ENCODE results near the gene NR4A1.

Gene NR4A1

DNA sequence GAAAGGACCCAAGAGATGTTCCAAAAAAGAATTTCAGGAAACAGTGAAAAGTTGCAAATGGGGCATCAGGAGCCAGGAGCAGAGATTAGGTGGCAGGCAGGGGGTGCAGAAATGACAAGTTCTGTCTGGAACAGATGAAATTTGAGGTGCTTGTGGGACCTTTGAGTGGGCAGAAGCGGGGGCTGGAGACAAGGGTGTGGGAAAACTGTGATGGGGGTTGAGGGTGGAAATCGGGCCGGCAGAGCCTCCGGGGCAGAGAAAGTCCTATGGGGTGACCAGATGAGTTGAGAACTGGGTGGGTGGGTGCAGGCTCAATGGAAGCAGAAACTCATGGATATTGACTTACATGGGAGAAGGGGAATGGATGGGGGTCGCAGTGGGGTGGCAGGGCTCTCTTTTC is 1.6 kb upstream of the NR4A1 start:
- Histone ChIP-seq H3K27ac (peak overlapping the region; percentile 95; the same call in 1 of the 2 replicates), H3K4me2 (peak overlapping the region; percentile 100)

DNA sequence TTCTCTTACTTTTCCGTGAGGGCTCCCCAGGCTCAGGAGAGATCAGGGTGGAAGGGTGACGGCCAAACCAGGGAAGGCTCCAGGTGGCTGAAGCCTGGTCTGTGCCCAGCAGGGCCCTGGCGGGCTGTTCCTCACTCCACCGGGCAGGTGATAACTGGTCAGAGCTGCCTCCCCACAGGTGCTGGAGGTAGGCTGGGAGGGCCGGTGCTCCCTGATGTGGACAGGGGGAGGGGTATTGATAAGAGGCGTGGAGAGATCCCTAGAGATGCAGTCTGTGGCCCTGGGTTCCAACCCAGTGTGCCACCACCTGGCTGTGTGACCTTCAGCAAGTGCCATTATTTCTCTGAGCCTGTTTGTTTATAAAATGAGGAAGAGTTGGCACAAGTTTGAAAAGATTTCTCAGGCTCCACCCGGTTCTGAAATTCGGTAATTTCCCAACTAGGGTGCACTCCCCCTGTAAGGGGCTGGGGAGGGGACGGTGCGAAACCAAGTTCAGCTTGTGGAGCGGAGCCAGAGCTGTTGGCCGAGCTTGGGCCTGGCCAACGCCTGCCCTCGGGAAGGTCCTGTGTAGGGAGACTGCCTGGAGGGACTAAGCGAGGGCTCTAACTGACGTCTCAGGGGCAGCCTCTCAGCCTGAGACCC is 1.0 kb upstream of the NR4A1 start:
- H3K27ac ChIP-seq = peak overlapping the region; percentile 95
- peaks cover 19% of the 10 kb centered on the region for H3K36me3 ChIP-seq
- H3K9me3 ChIP-seq = no peaks in the 10 kb centered on the region
- H4K20me1 ChIP-seq = peaks cover 39% of the 10 kb centered on the region
- H3K4me3 ChIP-seq = peak overlapping the region; percentile 75
- peak overlapping the region; percentile 91 for H3K9ac ChIP-seq
- no peaks in the 10 kb centered on the region for H3K27me3 ChIP-seq
- peaks cover 54% of the 10 kb centered on the region for H3K4me1 ChIP-seq
- no peak for TF ChIP-seq Cebpa-rat (IDR thresholded peaks at IDR 0.05)
- peak overlapping the region; percentile 100 for H3K4me2 ChIP-seq

More for the DNA sequence above, 1.6 kb upstream of the NR4A1 start:
- no peak overlapping the region for H3K4me3 ChIP-seq
- no peak for TF ChIP-seq Cebpa-rat (IDR thresholded peaks at IDR 0.05)
- no peaks in the 10 kb centered on the region for H3K27me3 ChIP-seq
- H3K9ac ChIP-seq = peak overlapping the region; percentile 91; the same call in 1 of the 2 replicates
- peaks cover 55% of the 10 kb centered on the region for H3K4me1 ChIP-seq
- peaks cover 33% of the 10 kb centered on the region for H4K20me1 ChIP-seq
- no peaks in the 10 kb centered on the region for H3K9me3 ChIP-seq
- H3K36me3 ChIP-seq = peaks cover 14% of the 10 kb centered on the region

DNA sequence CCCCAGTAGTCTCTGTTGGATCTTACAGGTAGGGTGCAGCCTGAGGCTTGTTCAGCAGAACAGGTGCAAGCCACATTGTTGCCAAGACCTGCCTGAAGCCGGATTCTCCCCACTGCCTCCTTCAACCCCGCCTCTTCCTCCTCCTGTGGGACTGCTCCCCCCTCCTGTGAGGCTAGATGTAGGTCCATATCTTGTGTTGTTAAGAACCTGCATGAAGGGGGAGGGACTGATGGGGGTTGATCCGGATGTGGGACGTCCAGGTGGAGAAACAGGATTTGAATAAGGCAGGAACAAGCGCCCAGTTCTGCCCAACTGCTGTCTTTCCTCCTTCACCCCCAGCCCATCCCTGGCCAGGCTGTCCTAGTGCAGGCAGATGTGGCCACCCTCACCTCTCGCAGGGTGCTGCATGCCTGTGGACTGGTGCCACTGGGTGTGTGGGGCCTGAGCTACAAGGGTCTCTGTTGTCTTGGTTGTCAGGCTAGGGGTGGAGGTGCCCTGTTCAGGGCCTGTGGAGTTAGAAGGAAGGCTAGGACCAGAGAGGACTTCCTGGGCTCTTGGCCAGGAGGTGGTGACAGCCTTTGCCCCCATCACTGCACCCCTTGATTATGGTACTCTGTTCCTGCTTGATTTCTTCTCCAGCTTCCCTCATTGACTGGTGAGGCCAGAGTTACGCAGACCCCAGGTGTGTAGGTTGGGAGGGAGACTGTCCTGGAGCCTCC is 1.4 kb downstream of the NR4A1 start:
- Histone ChIP-seq H3K9ac (no peak overlapping the region; the same call in 1 of the 2 replicates), H3K27ac (no peak overlapping the region), H3K4me1 (peaks cover 41% of the 10 kb centered on the region), H3K9me3 (no peaks in the 10 kb centered on the region), H3K4me2 (peak overlapping the region; percentile 100), H3K4me3 (peak overlapping the region; percentile 75; the same call in 1 of the 2 replicates), H4K20me1 (peaks cover 48% of the 10 kb centered on the region), H3K27me3 (no peaks in the 10 kb centered on the region), H3K36me3 (peaks cover 40% of the 10 kb centered on the region)
- TF ChIP-seq Cebpa-rat (IDR thresholded peaks at IDR 0.05) = no peak

DNA sequence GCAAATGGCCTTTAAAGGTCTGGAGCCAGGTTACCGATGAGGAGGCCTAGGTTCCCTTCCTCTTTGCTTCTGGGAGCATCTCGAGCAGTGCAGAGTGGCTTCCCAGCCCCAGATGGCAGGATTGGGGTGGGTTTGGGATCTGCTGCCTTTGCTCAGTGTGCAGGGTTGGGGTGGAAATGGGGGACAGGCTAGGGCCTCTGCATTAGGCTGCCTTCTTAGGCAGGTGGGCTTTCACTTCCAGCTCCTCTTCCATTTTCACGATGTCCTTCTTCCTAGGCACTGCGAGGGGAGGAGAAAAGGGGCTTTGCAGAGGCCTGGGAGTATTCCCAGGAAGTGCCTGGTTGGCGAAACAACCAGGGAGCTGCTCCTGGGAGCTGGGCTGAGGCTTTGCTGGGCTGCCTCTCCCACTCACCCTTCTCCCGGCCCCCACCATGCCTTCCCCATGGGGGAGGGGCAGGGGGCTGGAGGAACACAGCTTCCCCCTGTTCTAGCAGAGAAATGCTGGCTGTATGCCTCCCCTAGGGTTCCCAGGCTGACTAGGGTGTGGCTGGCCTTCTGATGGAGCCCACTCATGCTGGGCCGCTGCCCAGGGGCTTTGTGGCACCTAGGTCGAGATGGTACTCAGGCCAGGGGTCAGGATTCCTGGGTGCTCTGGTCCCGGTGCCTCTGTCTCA is 2.4 kb downstream of the NR4A1 start:
- no peak overlapping the region for H3K4me2 ChIP-seq
- no peak overlapping the region for H3K9ac ChIP-seq
- no peak overlapping the region for H3K4me3 ChIP-seq
- H3K36me3 ChIP-seq = peaks cover 51% of the 10 kb centered on the region
- no peaks in the 10 kb centered on the region for H3K9me3 ChIP-seq
- H3K27ac ChIP-seq = no peak overlapping the region
- H4K20me1 ChIP-seq = peaks cover 48% of the 10 kb centered on the region
- TF ChIP-seq Cebpa-rat (IDR thresholded peaks at IDR 0.05) = no peak
- no peaks in the 10 kb centered on the region for H3K27me3 ChIP-seq
- peaks cover 41% of the 10 kb centered on the region for H3K4me1 ChIP-seq

DNA sequence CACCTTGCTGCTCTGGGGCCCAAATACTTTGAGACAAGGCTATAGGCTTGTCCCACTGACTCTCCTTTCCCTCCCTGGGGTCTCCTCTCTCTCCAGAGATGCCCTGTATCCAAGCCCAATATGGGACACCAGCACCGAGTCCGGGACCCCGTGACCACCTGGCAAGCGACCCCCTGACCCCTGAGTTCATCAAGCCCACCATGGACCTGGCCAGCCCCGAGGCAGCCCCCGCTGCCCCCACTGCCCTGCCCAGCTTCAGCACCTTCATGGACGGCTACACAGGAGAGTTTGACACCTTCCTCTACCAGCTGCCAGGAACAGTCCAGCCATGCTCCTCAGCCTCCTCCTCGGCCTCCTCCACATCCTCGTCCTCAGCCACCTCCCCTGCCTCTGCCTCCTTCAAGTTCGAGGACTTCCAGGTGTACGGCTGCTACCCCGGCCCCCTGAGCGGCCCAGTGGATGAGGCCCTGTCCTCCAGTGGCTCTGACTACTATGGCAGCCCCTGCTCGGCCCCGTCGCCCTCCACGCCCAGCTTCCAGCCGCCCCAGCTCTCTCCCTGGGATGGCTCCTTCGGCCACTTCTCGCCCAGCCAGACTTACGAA is 3.1 kb downstream of the NR4A1 start:
- peaks cover 48% of the 10 kb centered on the region for H4K20me1 ChIP-seq
- no peak for TF ChIP-seq Cebpa-rat (IDR thresholded peaks at IDR 0.05)
- peaks cover 57% of the 10 kb centered on the region for H3K36me3 ChIP-seq
- no peaks in the 10 kb centered on the region for H3K27me3 ChIP-seq
- no peaks in the 10 kb centered on the region for H3K9me3 ChIP-seq
- no peak overlapping the region for H3K4me3 ChIP-seq
- H3K4me2 ChIP-seq = no peak overlapping the region
- no peak overlapping the region for H3K27ac ChIP-seq
- H3K9ac ChIP-seq = no peak overlapping the region
- H3K4me1 ChIP-seq = peaks cover 34% of the 10 kb centered on the region

DNA sequence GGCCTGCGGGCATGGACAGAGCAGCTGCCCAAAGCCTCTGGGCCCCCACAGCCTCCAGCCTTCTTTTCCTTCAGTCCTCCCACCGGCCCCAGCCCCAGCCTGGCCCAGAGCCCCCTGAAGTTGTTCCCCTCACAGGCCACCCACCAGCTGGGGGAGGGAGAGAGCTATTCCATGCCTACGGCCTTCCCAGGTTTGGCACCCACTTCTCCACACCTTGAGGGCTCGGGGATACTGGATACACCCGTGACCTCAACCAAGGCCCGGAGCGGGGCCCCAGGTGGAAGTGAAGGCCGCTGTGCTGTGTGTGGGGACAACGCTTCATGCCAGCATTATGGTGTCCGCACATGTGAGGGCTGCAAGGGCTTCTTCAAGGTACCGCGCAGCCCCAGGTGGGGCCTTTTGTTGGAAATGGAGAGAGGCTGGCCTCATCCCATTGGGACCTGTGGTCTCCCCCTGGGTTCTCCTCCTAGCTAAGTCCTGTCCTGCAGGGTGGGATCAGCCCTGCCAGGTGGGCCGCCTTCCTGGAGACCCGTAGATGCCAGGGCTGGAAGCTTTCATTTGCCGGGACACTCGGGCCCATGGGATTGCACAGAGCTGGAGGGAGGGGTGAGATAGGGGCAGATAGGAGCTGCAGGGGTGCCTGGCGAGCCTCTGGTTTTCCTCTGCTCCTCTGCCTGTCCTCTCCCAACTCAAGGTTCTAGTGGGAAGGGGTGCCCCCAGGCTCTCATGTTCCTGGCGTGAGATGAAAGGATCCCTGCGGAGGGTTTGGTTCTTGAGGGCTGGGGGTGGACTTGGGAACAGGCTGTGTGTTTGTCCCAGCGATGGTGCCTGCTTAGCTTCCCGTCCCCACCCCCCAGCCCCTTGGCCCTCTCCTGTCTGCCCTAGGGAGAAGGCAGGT is 3.8 kb downstream of the NR4A1 start:
- Histone ChIP-seq H3K9me3 (no peaks in the 10 kb centered on the region), H3K4me1 (peaks cover 27% of the 10 kb centered on the region), H3K36me3 (peaks cover 65% of the 10 kb centered on the region), H3K4me2 (no peak overlapping the region), H4K20me1 (peaks cover 48% of the 10 kb centered on the region), H3K4me3 (no peak overlapping the region), H3K27me3 (no peaks in the 10 kb centered on the region), H3K27ac (no peak overlapping the region), H3K9ac (no peak overlapping the region)
- no peak for TF ChIP-seq Cebpa-rat (IDR thresholded peaks at IDR 0.05)

DNA sequence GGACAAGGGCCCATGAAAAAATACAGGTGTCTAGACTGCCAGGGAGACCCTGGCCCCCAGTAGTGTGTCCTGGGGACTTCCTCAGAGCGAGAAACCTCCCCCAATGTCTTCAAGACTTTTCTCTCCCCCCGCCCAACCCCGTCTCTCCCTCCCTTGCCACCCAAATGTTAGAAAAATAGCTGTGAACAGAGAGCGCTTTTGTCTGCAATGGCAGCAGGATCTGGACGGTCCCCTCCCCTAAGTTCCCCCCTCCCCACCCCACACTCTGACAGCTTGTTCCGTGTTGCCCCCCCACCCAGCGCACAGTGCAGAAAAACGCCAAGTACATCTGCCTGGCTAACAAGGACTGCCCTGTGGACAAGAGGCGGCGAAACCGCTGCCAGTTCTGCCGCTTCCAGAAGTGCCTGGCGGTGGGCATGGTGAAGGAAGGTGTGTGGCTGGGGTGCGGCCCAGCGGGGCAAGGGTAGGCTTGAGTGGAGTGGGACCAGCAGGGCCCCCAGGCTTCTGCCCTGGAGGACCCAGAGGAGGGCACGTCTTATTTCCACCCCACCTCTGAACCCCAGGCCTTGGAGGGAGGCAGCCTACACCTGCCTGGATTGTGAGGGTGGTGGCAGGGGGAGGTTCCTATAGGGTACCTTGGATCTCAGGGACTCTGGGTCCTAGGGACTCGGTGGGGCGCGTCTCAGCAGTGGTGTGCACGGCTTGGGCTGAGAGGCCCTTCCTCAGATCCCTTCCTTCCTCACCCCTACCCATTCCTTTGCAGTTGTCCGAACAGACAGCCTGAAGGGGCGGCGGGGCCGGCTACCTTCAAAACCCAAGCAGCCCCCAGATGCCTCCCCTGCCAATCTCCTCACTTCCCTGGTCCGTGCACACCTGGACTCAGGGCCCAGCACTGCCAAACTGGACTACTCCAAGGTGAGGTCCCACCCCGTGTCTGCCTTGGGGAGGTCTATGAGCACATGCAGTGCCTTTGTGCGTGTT is 4.8 kb downstream of the NR4A1 start:
- Histone ChIP-seq H3K9me3 (no peaks in the 10 kb centered on the region), H3K9ac (no peak overlapping the region), H4K20me1 (peaks cover 48% of the 10 kb centered on the region), H3K36me3 (peaks cover 69% of the 10 kb centered on the region), H3K4me2 (no peak overlapping the region), H3K4me3 (no peak overlapping the region), H3K4me1 (peaks cover 20% of the 10 kb centered on the region), H3K27ac (no peak overlapping the region), H3K27me3 (no peaks in the 10 kb centered on the region)
- TF ChIP-seq Cebpa-rat (IDR thresholded peaks at IDR 0.05) = no peak
